Right lobe of liver (tissue), 4 donors: ENCODE results near the gene LENG8.

Experiments used
- CTCF ChIP-seq, 4 donors: fragments of 200-600 bp in 3 of 4; fragments of 450-650 bp in 1 of 4; IDR thresholded peaks; one replicate each; pipeline versions ENCODE4 v1.5.1 to v1.8.0; 2016 to 2022; ENCODE audit warnings: antibody characterized with exemption in 4 of 4, mild to moderate bottlenecking in 2 of 4
- POLR2A ChIP-seq: fragments of 450-650 bp; IDR thresholded peaks from one replicate; pipeline ENCODE4 v1.6.1; 2017; ENCODE audit warnings: antibody characterized with exemption, mild to moderate bottlenecking
- donor health status: DM: no; HTN: no; CAD: no.
- donor health status: DM: no; HTN: no; CAD: no.
- donor health status: DM: no; HTN: yes; CAD: no.

- TF ChIP-seq CTCF (IDR thresholded peaks at IDR 0.05): no peak
- no peak for TF ChIP-seq POLR2A
These were observed 10.6 kb downstream of the LENG8 start for GRCh38 chr19:54459282-54460229.
